GM19467 (cell line): ENCODE results near the gene PPP6R3.
"Not testable (repeated sequence)": the region's sequence is repeated elsewhere in the genome, so short reads cannot be mapped to it uniquely, and the experiment has no call there.

Source experiments
- ATAC-seq: cut with Tn5 transposase; IDR thresholded peaks from one replicate; pipeline ENCODE4 v1.9.1; 2021; ENCODE audit warnings: mild to moderate bottlenecking, moderate library complexity; ENCODE audit not compliant: unreplicated experiment

The PPP6R3 gene

GRCh38 chr11:68523033-68523432 is 62.5 kb downstream of the PPP6R3 start:
- no peak for ATAC-seq

DNA sequence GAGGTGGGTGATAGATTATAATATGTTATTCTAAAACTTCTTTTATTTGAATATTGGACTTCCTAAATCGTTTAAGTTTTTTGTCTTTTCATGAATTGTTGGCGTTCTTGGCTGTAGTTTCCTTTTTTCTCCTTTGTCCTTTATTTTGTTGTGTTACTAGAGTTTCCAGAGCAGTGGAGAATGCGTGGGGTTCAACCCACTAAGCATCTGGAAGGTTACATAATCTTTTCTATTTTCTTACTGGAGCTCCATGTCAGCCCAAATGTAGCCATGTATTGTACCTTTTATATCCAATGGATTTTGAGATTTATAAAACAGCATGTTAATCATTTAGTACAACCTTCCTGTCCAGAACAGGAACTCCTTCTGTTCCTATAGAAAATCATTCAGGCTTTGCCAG is 63.2 kb downstream of the PPP6R3 start:
- no peak for ATAC-seq

- ATAC-seq: no peak
Observed at GRCh38 chr11:68524213-68524612, 63.7 kb downstream of the PPP6R3 start.

DNA sequence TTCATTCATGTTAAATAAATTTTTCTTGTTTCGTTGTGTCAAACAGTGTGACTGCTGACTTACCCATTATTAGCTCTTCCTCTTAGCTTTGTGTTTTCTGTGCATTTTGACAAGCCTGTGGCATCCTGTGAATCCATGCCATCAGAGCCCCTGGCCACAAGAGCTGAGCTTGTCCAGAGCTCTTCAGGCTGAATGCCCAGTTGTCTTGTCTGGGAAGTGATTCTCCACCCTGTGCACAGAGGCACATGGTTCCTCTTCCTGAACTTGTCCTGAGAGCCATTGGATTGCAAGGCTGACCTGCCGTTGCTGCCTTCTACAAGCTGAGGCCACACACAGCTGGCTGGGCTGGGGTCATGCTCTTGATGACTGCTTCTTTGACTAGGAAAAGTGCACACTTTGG is 64.1 kb downstream of the PPP6R3 start:
- ATAC-seq: no peak

DNA sequence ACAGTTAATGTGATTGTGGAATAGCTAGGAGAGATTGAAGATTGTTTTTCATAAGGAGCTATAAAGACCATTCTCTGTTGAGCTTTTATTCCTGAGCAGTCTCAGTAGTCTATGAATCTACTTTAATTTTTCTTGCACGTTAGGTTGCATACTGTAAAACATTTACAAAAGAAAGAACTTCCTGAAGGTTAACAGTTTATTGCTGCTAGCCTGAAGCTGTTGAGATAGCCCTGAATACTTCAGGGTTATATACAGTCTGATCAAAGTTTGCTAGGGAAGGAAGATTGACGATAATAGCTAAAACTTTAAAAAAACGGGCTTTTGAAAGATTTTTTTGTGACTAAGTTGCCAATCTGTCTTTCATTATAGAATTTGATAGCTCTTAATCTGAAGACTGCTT is 64.8 kb downstream of the PPP6R3 start:
- no peak for ATAC-seq

DNA sequence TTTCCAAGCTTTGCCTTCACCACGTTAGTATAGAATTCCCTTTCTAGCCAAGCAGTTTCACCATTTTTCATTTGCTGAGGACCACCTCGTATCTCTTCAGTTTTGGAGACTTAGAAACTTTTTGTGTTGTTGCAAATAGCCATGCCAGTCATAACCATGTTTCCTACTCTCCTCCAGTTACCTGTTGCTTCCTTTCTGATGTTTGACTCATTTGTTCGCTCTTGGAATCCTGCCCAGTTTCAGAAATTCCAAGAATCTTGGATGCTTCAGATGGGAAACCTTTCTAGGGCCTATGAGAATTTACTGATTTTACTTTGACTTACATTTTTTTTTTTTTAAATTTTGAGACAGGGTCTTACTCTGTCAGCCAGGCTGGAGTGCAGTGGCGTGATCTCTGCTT is 65.4 kb downstream of the PPP6R3 start:
- ATAC-seq: no peak

DNA sequence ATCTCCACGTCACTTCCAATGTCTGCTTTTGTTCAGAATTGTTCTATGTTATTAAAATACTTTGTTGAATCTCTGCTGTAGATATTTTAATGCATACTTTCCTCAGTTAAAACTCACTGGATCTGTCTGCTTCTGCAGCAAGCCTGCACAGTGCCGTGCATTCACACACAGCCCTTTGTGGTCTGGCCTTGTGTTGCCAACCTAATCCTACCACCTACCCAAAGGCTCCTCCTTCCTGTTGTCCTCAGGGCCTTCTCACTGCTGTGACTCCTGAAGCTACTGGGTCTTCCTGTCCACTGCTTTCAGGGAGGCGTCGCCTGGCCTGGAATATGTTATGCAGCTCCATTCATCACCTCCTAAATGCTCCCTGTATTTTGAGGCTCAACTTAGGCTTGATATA is 67.0 kb downstream of the PPP6R3 start:
- no peak for ATAC-seq

DNA sequence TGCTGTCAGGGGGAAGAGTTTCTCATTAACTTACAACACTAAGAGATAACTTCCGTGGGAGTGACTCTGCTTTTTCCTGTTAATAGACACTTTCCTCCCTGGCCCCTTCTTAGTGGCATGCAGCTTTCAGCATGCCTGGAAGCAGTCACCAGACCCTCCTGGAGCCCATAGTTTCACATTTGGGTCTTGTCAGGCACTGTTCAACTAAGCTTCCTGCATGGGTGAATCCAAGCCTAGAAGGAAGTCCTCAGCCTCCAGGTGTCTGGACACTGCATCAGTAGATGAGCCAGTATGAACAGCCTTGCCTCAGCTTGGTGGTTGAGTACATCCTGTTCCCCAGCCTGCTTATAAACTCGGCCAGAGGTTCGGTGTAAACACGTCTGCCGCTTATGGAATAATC is 68.1 kb downstream of the PPP6R3 start:
- no peak for ATAC-seq

DNA sequence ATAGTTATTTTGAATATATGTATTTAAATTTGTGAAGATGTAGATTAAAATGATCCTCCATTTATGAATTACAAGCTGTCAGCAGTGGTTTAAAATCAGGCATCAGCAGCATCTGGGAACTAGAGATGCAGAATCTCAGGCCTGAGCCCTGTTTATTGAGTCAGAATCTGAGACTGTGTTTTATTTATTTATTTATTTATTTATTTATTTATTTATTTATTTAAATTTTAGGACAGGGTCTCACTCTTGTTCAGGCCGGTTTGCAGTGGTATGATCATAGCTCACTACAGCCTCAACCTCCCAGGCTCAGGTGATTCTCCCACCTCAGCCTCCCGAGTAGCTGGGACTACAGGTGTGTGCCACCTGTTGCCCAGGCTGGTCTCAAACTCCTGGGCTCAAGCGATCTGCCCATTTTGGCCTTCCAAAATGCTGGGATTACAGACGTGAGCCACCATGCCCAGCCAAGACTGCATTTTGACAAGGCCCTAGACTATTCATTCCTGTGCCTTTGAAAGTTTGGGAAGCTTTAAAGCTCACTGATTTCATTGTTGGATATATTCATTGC is 70.7 kb downstream of the PPP6R3 start:
- ATAC-seq: no peak

GRCh38 chr11:68532727-68533369 is 72.3 kb downstream of the PPP6R3 start:
- no peak for ATAC-seq

GRCh38 chr11:68533945-68534344 is 73.4 kb downstream of the PPP6R3 start:
- no peak for ATAC-seq

GRCh38 chr11:68535098-68535497 is 74.5 kb downstream of the PPP6R3 start:
- ATAC-seq: no peak

DNA sequence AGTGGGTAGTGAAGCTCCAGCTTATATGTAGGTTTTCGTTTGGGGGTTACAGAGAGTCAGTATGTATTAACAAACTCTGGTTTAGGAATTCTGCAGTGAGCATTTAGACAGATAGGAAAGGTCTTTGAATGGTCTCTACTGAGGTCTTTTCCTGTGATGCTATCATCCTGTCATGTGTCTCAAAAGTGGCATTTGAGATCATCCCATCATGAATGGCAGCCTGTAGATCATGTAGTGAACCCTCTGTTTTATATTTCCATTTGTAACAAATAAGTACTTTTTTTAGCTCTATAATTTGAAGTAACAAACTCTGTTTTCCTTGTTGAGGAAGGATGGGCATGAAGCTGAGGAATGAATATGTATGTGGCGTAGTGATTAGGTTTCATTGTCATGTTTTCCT is 76.2 kb downstream of the PPP6R3 start:
- ATAC-seq: no peak

DNA sequence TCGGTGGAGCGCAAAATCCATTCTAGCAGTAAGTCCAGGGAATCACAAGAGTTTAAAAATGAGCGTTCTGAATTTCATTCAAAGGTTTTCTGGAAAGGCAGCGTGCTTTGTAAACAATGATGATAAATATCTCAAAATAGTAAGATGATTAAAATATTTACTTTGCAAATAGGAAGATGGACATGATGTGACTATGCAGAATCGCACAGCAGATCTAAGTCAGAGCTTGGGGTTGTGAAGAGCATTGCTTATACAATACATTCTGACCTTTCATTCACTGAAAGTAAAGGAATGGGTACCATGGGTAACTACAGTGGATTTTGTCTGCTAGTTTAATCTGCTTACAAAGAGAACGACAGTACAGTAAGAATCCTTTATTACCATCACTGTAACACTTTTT is 77.5 kb downstream of the PPP6R3 start:
- no peak for ATAC-seq

DNA sequence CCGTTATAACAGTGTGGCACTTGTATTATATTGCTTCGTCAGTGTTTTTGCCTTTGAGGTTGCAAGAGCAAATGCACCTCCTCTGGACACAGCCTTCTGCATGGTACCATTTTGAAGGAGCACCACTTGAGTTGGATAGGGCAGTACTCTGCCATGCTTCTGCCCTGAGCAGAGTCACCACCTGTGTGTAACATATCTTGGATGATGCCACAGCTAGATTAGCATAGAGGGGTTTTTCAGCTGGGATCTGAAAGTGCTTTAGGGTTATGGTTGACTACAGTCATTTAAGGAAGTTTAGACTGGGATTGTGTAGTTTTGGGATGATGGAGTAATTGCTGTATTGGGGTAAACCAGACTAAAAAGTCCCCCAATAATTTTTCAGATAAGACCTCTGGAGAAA is 78.8 kb downstream of the PPP6R3 start:
- ATAC-seq: no peak

GRCh38 chr11:68540504-68540903 is 80.0 kb downstream of the PPP6R3 start:
- ATAC-seq: not testable (repeated sequence)

GRCh38 chr11:68541116-68541515 is 80.6 kb downstream of the PPP6R3 start:
- ATAC-seq: no peak

GRCh38 chr11:68541991-68542390 is 81.4 kb downstream of the PPP6R3 start:
- ATAC-seq: no peak

DNA sequence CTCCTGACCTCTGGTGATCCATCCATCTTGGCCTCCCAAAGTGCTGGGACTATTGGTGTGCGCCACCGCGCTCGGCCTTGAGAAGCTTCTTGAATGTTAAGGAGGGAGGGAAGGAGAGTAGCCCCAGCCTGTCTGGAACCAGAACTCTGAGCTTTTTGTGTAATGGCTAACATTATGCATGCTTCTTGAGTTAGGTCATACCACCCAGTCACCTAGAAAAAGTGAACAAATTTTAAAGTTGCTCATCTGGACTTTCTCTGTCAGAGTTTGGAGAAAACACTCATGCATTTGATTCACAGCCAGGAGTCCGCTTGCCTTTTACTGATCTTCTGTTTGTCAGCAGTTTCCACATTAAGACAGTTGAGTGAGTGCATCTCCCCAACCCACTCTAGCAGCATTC is 82.1 kb downstream of the PPP6R3 start:
- no peak for ATAC-seq

- no peak for ATAC-seq
Observed at GRCh38 chr11:68543594-68543993, 83.0 kb downstream of the PPP6R3 start.

- no peak for ATAC-seq
Observed at GRCh38 chr11:68545347-68545746, 84.8 kb downstream of the PPP6R3 start.

- ATAC-seq: no peak
Observed at GRCh38 chr11:68545796-68546195, 85.2 kb downstream of the PPP6R3 start.

- ATAC-seq: no peak
Observed at GRCh38 chr11:68546555-68546954, 86.0 kb downstream of the PPP6R3 start.
